ACHN (cell line): ENCODE measurements around the gene S100PBP.

Experiments used
- DNase-seq: peaks from one replicate; pipeline ENCODE4 v3.0.0-alpha.2; 2015
- in situ Hi-C: cut with HindIII; loops from 2 replicates; pipeline ENCODE4 v1.10.0; 2017; ENCODE audit warnings: low sequenced_read_pairs, low pct_ligation_motif_present, low pct_unique_long_range_greater_than_20kb

S100PBP gene

DNA sequence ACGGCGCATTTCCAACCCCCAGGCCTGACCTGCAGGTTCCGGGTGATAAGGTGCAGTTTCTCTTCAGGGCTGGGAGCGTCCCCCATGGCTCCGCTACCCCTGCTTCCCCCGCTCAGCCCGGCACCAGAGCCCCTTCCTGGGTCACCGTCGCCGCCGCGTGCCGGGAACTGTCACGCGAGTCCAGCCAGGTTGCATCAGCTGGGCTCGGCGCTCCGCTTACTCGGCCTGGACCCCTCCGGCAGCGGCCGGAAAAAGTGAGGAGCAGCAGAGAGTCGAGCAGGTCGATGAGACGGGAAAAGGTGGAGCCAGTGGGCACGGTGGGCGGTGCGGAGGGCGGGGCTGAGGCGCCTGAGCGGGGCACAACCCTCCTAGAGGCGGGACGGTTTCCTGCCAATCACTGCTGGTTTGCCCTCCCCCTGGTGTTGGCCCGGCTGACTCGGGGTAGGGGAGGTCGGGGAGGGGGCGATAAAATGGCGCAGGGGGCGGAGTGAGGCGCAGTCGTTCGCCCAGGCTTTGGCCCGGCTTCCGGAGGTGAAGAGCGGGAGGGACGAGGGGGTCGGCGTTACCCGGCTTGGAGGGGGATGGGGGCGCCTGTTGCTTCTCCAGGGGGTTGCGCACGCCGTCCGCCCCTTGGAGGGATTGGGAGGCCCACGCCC is at the start of gene S100PBP, which contains the start of gene YARS1:
Gene S100PBP (plus strand): TSS at position 495 of the 656 bp plus-strand sequence. CDS start 8,447 bp downstream, outside the sequence.
Gene YARS1 (minus strand): TSS at position 200 of the 656 bp plus-strand sequence. CDS start 114 bp downstream, at position 86.
- in situ Hi-C loops: no loop called here
- peak; percentile 96 for DNase-seq

GRCh38 chr1:32768110-32768850 is 49.2 kb upstream of the S100PBP start:
- DNase-seq: no peak
- in situ Hi-C loops: no loop called here

DNA sequence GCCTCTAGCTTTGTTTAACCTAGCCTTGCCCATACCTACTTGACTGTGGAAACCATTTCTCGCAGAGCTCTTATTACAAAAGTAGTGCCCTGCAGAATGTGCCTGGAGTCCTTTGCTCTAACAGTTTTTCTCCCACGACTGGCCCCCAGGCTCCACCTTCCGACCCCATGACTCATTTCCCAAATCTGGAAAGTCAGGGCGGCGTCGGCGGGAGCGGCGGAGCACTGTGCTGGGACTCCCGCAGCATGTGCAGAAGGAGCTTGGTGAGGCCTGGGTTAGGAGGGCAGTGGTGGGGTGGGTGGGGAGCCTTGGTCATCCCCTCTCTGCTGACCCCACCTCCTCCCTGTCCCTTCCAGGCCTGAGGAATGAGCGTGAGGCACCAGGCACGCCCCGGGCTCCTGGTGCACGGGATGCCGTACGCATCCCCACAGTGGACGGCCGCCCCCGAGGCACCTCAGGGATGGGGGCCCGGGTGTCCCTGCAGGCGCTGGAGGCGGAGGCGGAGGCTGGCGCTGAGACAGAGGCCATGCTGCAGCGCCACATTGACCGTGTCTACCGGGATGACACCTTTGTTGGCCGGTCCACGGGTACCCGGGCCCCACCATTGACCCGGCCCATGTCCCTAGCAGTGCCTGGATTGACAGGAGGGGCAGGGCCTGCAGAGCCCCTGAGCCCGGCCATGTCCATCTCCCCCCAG is 47.8 kb upstream of the S100PBP start:
- DNase-seq: no peak

GRCh38 chr1:32770221-32770731 is 47.2 kb upstream of the S100PBP start:
- in situ Hi-C loops: no loop called here
- DNase-seq: no peak

More for the DNA sequence above, 47.8 kb upstream of the S100PBP start:
- in situ Hi-C loops: no loop called here

- DNase-seq: no peak
- in situ Hi-C loops: no loop called here
These were observed 46.5 kb upstream of the S100PBP start for GRCh38 chr1:32770741-32771548.

DNA sequence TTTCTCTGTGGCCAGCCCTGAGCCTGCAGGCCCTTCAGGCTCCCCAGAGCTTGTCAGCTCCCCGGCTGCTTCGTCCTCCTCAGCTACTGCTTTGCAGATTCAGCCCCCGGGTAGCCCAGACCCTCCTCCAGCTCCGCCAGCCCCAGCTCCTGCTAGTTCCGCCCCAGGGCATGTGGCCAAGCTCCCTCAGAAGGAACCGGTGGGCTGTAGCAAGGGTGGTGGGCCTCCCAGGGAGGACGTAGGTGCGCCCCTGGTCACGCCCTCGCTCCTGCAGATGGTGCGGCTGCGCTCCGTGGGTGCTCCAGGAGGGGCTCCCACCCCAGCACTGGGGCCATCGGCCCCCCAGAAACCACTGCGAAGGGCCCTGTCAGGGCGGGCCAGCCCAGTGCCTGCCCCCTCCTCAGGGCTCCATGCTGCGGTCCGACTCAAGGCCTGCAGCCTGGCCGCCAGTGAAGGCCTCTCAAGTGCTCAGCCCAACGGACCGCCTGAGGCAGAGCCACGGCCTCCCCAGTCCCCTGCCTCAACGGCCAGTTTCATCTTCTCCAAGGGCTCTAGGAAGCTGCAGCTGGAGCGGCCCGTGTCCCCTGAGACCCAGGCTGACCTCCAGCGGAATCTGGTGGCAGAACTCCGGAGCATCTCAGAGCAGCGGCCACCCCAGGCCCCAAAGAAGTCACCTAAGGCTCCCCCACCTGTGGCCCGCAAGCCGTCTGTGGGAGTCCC is 45.7 kb upstream of the S100PBP start:
- in situ Hi-C loops: no loop called here
- no peak for DNase-seq

DNA sequence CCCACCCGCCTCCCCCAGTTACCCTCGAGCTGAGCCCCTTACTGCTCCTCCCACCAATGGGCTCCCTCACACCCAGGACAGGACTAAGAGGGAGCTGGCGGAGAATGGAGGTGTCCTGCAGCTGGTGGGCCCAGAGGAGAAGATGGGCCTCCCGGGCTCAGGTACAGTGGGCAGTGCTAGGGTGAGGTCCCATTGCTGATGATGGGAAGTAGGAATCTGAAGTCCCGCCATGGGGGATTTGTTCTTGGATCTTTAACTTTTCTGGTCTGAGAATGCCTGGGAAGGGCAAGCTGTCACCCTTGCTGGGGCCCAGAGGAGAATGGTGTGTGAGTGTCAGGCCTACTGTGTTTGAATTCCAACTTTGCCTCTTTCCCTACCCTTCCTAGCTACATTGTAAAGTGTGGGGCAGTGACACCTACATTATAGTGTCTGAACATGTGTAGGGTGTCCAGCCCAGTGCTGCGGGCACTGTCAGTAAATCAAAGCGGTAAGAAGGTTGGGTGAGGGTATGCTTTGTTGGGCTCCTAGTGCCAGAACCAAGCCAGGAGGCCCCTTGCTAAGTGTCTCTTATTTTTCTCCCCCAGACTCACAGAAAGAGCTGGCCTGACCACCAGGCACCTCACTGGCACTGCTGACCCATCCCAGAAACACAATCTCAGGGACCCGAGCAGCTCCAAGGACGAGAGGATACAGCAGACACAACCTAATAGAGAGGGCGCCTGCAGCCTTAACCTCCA is 45.0 kb upstream of the S100PBP start:
- in situ Hi-C loops: no loop called here
- no peak for DNase-seq

GRCh38 chr1:32773018-32773763 is 44.3 kb upstream of the S100PBP start:
- in situ Hi-C loops: no loop called here
- peak; percentile 76 for DNase-seq

DNA sequence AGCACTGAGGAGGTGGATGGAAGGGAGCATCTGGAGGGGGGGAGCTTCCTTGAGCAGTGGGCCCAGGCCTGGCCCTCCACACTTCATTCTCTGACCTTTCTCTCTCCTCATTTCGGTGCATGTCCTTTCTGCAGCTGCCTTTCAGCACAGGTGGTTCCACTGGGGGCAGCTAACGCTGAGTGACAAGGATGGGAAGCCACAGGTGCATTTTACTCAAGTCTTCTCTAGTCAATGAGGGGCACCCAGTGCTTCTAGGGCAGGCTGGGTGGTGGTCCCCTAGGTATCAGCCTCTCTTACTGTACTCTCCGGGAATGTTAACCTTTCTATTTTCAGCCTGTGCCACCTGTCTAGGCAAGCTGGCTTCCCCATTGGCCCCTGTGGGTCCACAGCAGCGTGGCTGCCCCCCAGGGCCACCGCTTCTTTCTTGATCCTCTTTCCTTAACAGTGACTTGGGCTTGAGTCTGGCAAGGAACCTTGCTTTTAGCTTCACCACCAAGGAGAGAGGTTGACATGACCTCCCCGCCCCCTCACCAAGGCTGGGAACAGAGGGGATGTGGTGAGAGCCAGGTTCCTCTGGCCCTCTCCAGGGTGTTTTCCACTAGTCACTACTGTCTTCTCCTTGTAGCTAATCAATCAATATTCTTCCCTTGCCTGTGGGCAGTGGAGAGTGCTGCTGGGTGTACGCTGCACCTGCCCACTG is 43.5 kb upstream of the S100PBP start:
- in situ Hi-C loops: no loop called here
- no peak for DNase-seq

DNA sequence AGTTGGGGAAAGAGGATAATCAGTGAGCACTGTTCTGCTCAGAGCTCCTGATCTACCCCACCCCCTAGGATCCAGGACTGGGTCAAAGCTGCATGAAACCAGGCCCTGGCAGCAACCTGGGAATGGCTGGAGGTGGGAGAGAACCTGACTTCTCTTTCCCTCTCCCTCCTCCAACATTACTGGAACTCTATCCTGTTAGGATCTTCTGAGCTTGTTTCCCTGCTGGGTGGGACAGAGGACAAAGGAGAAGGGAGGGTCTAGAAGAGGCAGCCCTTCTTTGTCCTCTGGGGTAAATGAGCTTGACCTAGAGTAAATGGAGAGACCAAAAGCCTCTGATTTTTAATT is 43.0 kb upstream of the S100PBP start:
- DNase-seq: no peak
- in situ Hi-C loops: no loop called here

DNA sequence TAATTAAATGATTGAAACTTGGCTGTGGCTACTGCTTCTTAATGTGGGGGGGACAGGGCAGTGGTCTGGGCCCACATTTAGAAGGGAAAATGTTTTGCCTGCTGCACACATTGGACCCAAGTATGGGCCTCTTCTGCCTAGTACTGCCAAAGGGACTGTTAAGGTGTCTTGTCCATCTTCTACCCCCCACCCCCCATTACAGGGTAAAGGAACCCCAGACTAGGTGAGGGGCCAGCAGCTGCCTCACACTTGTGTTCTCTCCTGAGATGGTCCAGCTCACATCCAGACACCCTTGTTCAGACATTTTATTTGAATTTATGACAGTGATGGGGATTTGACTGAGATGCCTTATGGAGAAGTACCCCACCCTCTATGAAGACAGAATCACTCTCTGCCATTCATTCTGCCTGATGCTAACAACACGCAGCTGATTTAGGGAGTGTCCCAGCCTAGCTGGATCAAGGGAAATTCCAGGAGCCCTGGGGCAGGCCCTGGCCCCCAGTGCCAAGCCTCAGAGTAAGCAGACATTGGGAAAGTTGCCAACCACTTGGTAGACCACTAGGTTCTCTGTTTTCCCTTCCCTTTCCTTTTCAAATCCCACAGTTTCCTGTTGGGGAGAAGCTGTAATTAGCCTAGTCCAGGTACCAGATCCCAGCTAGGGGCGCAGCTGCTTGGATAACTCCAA is 42.4 kb upstream of the S100PBP start:
- peak; percentile 37 for DNase-seq
- in situ Hi-C loops: no loop called here

DNA sequence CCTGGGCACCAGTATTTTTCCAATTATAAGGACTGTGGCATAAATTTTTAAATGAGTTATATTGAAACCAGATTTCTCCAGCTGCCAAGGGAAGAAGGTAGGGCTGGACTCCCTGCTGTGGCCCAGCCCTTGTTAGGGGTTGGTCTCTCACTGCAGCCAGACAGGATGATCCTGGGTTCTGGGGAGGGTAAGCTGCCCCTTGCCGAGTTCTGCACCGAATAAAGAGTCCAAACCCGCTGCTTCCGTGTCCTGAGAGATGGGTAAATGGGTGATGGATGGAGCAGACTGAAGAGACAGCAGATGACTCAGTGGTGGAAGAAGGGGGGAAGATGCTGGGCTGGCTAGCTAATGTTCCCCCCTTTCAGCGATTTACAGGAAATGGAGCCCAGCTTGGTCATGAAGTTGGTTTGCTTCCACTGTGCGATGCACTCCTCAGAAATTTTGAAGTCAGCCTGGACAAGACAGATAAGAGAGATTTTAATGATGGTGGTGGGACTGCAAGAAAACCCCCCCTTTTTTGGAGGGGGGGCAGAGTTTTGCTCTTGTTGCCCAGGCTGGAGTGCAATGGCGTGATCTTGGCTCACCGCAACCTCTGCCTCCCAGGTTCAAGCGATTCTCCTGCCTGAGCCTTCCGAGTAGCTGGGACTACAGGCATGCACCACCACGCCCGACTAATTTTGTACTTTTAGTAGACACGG is 41.7 kb upstream of the S100PBP start:
- in situ Hi-C loops: no loop called here
- no peak for DNase-seq

DNA sequence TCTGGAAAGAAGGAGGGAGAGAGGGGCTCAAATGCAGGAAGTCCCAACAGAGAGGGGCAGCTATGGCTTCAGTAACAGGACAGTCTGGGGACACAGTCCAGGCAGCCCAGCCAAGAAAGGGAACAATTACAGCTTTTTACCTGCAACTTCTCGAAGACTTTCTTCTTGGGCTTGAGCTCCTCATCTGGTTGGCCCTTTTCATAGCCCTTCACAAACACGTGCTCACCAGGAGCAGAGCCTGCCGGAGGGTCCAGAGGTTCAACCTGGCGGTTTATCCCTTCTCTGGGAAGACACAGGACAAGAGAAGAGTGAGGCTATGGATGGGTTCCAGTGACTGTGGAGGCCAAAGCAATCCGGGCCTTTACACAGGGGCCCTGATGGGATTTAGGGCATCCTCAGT is 38.2 kb upstream of the S100PBP start:
- in situ Hi-C loops: no loop called here
- no peak for DNase-seq

- in situ Hi-C loops: loop anchor here (5.0 kb wide), 1 partner anchor 68 kb away; no protein-coding TSS in a partner anchor
- DNase-seq: no peak
These were observed 37.4 kb upstream of the S100PBP start for GRCh38 chr1:32780005-32780404.

DNA sequence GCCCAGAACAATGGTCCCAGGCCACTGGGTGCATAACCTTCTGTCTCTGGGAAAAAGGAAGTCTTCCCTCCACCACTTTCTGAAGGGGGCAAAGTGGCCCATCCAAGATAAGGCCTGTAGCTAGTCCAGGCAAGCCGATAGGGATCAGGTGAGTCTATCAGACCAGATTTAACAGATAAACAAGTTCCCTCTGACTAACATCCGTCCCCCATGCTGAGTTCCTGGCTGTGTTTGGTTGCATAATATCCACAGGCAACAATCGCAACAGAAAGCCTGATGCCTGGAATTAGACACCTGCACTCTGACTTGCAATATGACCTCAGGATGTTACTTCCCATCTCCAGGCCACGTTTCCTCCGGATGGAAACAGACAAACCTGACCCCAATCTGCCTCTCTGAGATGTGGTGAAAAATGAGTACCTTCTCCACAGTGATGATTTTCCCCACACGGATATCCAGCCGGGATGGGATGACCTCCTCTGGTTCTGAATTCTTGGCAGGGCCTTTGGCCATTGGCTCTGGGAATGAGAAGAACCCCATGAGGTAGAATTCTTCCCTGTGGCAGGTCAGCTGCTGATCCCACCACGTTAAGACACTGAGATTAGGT is 36.7 kb upstream of the S100PBP start:
- DNase-seq: no peak
- in situ Hi-C loops: loop anchor here (5.0 kb wide), 1 partner anchor 68 kb away; no protein-coding TSS in a partner anchor
